Activated CD4-positive, alpha-beta T cell treated with anti-CD3 and anti-CD28 coated beads, Interleukin-2, amount 50 U/mL, for 1 hour (primary cell): Measurements from ENCODE around the gene ELP6.

Experiments
- DNase-seq: peaks from one replicate; pipeline ENCODE4 v3.0.0-alpha.2; 2020

Gene ELP6

DNA sequence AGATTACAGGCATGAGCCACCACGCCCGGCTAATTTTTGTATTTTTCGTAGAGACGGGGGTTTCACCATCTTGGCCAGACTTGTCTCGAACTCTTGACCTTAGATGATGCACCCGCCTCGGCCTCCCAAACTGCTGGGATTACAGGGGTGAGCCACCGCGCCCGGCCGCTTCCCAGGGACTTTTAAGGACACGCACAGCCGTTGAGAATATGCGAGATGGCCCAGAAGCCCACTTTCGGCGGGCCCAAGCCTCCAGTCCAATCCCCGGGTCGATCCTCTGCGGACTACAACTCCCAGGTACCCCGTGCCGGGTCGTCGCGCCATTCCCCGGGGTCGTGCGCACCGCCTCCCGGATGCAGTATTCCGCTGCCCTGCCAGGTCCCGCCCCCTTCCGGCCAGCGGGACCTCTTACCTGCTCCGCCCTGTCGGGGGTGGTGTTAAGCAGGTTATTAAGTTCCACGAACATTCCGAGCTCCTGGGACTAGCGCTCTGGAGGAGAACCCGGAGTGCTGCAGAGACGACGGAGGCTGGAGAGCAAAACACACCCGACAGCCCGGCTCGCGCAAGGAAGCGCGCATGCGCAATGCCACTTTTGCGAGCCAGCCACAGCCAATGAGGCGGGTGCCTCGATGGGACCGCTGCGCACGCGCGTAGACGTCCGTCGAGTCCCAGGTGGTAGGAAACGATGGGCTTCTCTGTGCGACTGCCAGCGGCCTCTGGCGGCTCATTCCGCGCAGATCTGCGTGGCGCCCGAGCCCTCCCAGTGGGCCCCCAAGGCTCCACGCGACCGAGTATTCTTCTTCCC is at the start of gene ELP6:
TSS of gene ELP6 (minus strand) at position 588 of the 805 bp plus-strand sequence. CDS start at position 466, 122 bp downstream.
- peak; percentile 96 for DNase-seq

GRCh38 chr3:47556351-47556750 is 42.8 kb upstream of the ELP6 start:
- no peak for DNase-seq

- no peak for DNase-seq
Observed at GRCh38 chr3:47554335-47554734, 40.8 kb upstream of the ELP6 start.

GRCh38 chr3:47553407-47553806 is 39.9 kb upstream of the ELP6 start:
- DNase-seq: no peak

DNA sequence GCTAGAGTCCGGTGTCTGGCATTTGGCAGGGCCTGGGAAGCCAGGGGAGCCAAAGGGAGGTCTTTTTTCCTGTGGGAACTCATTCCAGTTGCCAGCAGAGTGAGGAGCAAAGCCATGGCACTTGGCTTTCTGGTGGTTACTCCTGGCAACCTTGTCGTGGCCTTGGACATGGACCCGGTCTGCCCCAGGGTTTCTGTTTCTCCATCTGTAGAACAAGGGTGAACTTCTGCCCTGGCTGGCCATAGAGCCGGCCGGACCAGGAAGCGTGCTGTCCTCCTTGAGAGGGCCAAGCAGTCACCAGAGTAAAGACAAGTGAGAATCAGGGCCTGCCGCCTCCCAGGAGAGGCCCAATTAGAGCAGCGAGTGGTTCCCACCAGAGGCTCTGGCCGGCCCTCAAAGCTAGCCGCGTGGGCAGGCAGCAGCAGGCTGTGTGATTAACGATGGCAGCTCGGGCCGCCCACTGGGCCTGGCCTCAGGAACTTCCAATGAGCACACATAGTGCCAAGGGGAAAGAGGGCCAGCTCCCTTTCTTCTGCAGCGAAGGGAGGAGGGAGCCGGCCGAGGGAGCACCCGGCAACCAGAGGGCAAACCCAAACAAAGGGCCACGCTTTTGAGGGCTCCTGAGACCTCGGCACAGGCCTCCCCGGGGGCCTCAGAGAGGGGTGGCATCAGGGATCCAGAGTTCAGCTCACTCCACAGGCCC is 29.1 kb upstream of the ELP6 start:
- no peak for DNase-seq

- DNase-seq: no peak
Observed at GRCh38 chr3:47541583-47542108, 28.1 kb upstream of the ELP6 start.

DNA sequence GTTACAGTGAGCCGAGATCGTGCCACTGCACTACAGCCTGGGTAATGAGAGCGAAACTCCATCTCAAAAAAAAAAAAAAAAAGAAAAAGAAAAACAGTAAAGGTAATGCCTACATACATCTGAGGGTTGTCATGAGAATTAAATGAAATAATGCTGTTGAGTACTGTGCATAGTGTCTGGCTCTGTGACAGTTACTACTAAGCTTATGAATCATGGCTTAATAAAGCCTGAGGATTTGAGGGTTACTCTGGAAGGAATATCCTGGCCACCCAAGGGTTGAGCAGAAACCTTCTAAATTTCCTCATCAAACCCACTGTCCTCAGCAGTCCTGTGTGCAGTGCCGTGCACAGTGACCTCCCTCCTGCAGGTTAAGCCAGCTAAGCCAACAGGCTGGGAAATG is 26.8 kb upstream of the ELP6 start:
- DNase-seq: no peak

DNA sequence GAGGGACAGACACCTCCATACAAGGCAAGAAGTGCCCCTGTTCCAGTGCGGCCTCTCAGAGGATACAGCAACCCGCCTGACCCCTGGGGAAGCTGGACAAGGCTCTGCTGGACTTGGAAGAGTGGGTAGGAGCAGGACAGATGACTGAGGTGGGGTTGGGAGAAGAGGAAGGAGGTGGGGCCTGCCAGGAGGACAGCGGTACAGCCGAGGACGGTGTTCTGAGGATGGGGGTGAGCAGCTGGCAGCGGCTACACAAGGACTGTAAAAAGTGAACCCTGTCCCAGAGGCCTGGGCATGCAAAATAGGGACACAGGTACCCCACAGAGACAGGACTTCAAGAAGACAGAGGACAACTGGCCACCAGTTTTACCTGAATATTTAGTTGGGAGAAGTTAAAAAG is 23.5 kb upstream of the ELP6 start:
- DNase-seq: no peak

DNA sequence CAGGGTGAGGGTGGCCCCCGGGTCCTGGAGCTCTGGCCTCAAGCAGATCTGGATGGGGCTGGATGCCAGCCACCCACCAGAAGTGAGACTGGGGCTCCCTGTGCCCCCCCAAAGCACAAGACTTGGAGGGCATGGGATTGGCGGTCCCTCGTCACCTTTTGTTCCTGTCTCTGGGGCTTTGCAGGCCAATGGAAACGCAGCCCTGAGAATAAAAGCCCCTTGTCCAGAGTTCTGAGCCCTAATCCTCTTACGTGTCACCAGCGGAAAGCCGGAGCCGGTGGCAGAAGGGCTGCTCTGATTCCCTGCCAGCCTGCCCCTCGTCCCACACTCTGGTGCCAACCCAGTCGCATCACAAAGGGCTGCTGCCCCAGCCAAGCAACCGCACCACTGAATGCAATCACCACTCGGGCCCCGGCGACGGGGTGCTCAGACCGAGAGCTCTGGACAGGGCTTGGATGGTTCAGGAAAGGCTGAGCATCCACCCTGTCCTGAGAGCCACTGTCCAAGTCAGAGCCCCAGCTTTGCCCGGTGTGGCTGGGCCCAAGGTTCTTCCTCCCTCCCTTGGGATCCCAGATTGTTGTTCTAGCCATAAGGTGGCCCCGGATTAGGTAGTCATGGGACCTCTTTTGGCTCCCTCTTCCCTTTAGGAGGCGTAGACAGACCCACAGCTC is 22.8 kb upstream of the ELP6 start:
- no peak for DNase-seq

GRCh38 chr3:47533996-47534454 is 20.5 kb upstream of the ELP6 start:
- DNase-seq: no peak

DNA sequence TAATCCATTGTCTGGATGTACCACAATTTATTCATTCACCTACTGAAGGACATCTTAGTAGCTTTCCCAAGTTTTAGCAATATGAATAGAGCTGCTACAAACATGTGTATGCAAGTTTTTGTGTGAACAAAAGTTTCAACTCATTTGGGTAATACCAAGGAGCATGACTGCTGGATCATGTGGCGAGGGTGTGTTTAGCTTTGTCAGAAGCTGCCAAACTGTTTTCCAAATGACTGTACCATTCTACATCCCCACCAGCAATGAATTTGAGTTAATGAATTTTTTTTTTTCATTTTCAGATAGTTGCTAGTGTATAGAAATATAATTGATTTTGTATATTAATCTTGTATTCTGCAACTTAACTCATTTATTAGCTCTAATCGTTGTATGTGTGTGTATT is 20.0 kb upstream of the ELP6 start:
- DNase-seq: no peak

DNA sequence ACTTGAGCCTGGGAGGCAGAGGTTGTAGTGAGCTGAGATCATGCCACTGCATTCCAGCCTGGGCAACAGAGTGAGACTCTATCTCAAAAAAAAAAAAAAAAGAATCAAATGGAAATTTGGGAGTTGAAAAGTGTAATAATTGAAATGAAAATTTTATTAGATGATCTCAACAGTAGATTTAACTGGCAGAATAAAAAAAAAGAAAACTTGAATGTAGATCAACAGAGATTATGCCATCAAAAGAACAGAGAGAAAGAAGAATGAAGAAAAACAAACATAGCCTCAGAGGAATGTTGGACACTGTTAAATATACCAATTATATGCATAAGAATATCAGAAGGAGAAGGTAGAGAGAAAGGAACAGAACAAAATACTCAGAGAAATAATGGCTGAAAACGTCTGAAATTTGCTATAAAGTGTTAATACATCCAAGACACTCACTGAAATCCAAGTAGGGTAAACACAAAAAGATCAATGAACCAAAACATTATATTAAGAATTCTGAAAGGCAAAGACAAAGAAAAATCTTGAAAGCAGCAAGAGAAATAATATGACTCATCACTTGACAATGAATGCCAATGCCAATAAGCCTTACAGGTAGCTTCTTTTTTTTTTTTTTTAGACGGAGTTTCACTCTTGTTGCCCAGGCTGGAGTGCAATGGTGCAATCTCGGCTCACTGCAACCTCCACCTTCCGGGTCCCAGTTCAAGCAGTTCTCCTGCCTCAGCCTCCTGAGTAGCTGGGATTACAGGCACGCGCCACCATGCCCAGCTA is 14.6 kb upstream of the ELP6 start:
- DNase-seq: no peak

DNA sequence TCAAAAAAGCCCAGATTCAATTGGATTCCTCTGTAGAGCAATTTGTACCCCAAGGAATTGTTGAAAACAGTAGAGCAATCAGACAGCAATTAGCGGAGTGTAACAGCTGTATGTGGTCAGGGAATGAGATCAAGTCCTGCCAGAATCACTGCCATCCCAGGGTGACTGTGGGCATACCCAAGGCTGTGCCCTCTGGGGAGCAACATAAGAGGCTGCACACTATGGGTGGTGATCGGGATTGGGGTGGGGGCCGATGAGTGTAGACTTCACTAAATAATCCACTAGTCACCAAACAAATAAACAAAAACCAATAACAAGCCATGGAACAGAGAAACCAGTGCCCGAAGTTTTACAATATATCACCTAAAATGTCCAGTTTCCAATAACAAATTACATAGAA is 12.1 kb upstream of the ELP6 start:
- no peak for DNase-seq

DNA sequence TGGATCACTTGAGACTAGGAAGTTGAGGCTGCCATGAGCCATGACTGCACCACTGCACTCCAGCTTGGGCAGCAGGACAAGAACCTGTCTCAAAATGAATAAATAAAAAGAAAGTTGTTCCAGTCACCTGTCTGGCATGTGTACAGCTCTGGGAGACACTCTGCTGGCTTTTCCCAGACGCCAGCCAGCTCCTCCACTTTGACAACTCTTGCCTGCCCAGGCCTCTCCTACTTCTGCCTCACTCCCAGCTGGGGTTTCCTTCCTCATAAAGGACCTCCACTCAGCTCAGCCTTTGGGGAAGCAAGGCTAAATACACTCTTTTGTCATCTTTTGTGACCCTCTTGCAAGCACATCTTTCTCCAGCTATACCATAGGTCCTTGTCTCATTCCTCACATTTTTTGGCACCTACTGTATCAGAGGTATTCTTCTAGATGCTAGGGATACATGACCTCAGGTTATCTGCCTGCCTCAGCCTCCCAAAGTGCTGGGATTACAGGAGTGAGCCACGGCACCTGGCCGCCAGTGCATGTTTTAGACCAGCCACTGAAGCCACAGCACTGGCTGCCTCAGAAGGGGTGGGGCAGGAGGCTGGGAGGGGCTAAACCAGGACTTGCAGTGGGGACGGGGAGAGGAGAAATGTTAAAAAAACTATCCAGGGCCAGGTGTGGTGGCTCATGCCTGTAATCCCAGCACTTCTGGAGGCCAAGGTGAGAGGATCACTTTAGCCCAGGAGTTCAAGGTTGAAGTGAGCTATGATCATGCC is 10.0 kb upstream of the ELP6 start:
- DNase-seq: no peak

GRCh38 chr3:47522082-47522987 is 8.8 kb upstream of the ELP6 start:
- peak; percentile 69 for DNase-seq

DNA sequence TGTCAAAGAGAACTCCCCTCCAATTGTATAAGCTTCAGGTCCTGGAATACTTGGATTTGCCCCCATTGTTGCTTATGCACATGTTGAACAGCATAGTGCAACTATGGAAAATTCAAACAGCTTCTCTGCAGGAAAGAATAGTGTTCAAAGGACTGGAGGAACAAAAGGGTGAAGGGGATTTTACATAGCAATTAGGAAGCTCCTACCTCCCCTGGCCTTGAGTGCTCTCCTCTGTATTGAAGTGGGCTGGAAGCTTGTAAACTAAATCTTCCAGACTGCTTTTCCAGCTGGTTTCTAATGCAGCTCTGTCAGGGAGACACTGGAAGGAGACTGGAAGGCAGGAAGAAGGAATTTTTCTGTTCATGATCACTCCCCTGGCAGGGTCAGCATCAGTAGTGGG is 7.2 kb upstream of the ELP6 start:
- no peak for DNase-seq

- no peak for DNase-seq
Observed at GRCh38 chr3:47517937-47518336, 4.4 kb upstream of the ELP6 start.

GRCh38 chr3:47515864-47516319 is 2.4 kb upstream of the ELP6 start:
- no peak for DNase-seq

GRCh38 chr3:47515100-47515499 is 1.6 kb upstream of the ELP6 start:
- no peak for DNase-seq

- peak; percentile 23 for DNase-seq
Observed at GRCh38 chr3:47512416-47513124, 942 bp downstream of the ELP6 start.
